Adrenal gland (tissue), 5 donors: Measurements from ENCODE around the gene ACOT7.

Experiments used
- POLR2A ChIP-seq, 2 donors: fragments of 450-650 bp; IDR thresholded peaks; one replicate each; pipeline ENCODE4 v1.6.1; 2017; ENCODE audit warnings: antibody characterized with exemption in 2 of 2, mild to moderate bottlenecking in 2 of 2, moderate library complexity in 1 of 2
- TF ChIP-seq, protein P1 (sequence below), 6 experiments: fragments of 450-650 bp in 4 of 6; fragments of 200-600 bp in 2 of 6; sonication (generic) in 1 of 6; IDR thresholded peaks; 1 replicate in 5 of 6; 2 replicates in 1 of 6; pipeline versions ENCODE4 v1.5.1 to v1.8.0; 2016 to 2021; ENCODE audit warnings: antibody characterized with exemption in 6 of 6, mild to moderate bottlenecking in 2 of 6, moderate library complexity in 1 of 6
- donor health status: DM: no; HTN: no; CAD: no.

DNA sequence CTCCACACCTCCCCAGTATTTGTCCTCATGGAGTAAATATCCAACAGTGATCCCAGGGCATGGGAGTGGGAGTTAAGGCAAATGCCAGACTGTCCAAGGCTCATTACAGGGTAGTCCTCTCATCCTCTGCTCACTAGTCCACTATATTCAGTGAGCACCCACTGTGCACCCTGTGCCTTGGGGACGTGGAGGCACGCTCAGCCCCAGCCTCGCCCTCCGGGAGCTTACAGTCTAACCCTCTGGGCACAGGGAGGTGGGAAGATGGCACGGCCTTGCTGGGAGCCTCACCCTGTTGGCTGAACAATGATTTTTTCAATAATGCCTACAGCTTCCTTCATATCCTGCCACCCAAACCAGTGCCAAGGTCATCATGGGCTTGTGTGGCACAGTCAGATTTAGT lies 23.3 kb upstream of the ACOT7 start:
- TF ChIP-seq, protein P1, sequence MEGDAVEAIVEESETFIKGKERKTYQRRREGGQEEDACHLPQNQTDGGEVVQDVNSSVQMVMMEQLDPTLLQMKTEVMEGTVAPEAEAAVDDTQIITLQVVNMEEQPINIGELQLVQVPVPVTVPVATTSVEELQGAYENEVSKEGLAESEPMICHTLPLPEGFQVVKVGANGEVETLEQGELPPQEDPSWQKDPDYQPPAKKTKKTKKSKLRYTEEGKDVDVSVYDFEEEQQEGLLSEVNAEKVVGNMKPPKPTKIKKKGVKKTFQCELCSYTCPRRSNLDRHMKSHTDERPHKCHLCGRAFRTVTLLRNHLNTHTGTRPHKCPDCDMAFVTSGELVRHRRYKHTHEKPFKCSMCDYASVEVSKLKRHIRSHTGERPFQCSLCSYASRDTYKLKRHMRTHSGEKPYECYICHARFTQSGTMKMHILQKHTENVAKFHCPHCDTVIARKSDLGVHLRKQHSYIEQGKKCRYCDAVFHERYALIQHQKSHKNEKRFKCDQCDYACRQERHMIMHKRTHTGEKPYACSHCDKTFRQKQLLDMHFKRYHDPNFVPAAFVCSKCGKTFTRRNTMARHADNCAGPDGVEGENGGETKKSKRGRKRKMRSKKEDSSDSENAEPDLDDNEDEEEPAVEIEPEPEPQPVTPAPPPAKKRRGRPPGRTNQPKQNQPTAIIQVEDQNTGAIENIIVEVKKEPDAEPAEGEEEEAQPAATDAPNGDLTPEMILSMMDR (IDR thresholded peaks at IDR 0.05): no peak
- no peak for TF ChIP-seq POLR2A (IDR thresholded peaks at IDR 0.05)
